Natural killer cell (primary cell): Measurements from ENCODE around the gene HECTD4. TPM values are rescaled to one million over a fixed set of nuclear protein-coding genes. Genes with fewer than 3 reads are reported as not detected.
A peak's percentile ranks its signal among the peaks of the same experiment; 100 is the strongest.

Source experiments
- ATAC-seq, 3 donors: fragments of 150-1000 bp in 2 of 3; fragments of 200-7000 bp in 1 of 3; cut with Tn5 transposase; 1 replicate in 1 of 3; 2 replicates in 2 of 3; pipeline ENCODE4 v1.10.0; 2021; ENCODE audit warnings: mild to moderate bottlenecking in 2 of 3, moderate library complexity in 2 of 3
- DNase-seq, 2 donors: peaks; one replicate each; pipeline versions ENCODE4 v3.0.0 to v3.0.0-alpha.2; 2013 to 2021; ENCODE audit warnings: mixed read lengths in 1 of 2
- H3K27ac ChIP-seq: one replicate; pipeline ENCODE4 v1.5.1; 2013; ENCODE audit warnings: mild to moderate bottlenecking, low read length
- H3K27me3 ChIP-seq: one replicate; pipeline ENCODE4 v1.6.1; 2013; ENCODE audit warnings: low read length; ENCODE audit not compliant: control insufficient read depth, insufficient read depth
- H3K36me3 ChIP-seq: one replicate; pipeline ENCODE4 v1.6.1; 2013; ENCODE audit warnings: low read length; ENCODE audit not compliant: control insufficient read depth, insufficient read depth
- H3K4me1 ChIP-seq: one replicate; pipeline ENCODE4 v1.6.1; 2013; ENCODE audit warnings: low read length; ENCODE audit not compliant: control insufficient read depth, insufficient read depth
- H3K4me3 ChIP-seq: one replicate; pipeline ENCODE4 v1.5.1; 2013; ENCODE audit warnings: low read length
- H3K9me3 ChIP-seq: one replicate; pipeline ENCODE4 v1.6.1; 2013; ENCODE audit warnings: low read length; ENCODE audit not compliant: control insufficient read depth, insufficient read depth
- H3K27ac Mint-ChIP-seq, 2 donors: one replicate each; pipeline ENCODE4 v1.8.0; 2022; ENCODE audit warnings: mild to moderate bottlenecking in 2 of 2, mixed read lengths in 2 of 2, moderate library complexity in 1 of 2
- H3K27me3 Mint-ChIP-seq, 2 donors: one replicate each; pipeline ENCODE4 v1.8.0; 2022; ENCODE audit warnings: low read depth in 2 of 2, mixed read lengths in 2 of 2
- H3K36me3 Mint-ChIP-seq: one replicate; pipeline ENCODE4 v1.8.0; 2022; ENCODE audit warnings: mixed read lengths
- H3K4me1 Mint-ChIP-seq, 2 donors: one replicate each; pipeline ENCODE4 v1.8.0; 2022; ENCODE audit warnings: mixed read lengths in 2 of 2
- H3K4me3 Mint-ChIP-seq: one replicate; pipeline ENCODE4 v1.8.0; 2022; ENCODE audit warnings: mild to moderate bottlenecking, moderate library complexity, mixed read lengths
- H3K9me3 Mint-ChIP-seq, 2 donors: one replicate each; pipeline ENCODE4 v1.8.0; 2022; ENCODE audit warnings: mixed read lengths in 2 of 2
- WGBS: methylation state at CpG from one replicate; pipeline ENCODE4 v1.1.7; 2013; ENCODE audit warnings: missing lambda C conversion rate; ENCODE audit not compliant: insufficient coverage; 5-methylcytosine and 5-hydroxymethylcytosine counted together
- intact Hi-C: fragments of 100-400 bp; cut with micrococcal nuclease; formaldehyde crosslinking; loops from one replicate; pipeline ENCODE4 v1.14.2; 2022
- total RNA-seq, 4 donors: library from RNA; stranded (reverse); fragments of 120-200 nt in 1 of 4; gene quantifications; one replicate each; pipeline versions ENCODE4 v1.2.3 to v1.2.4, GENCODE V29; 2013 to 2022
- TF ChIP-seq, protein P1 (sequence below): fragments of 200-600 bp; IDR thresholded peaks from one replicate; pipeline ENCODE4 v1.8.0; 2022; ENCODE audit warnings: antibody characterized with exemption

Gene HECTD4
- total RNA-seq, 3 donors from 2014 or later (not counting 1 experiment from before 2014, with no cell fraction given), result 66.9 to 82.6 (median 79.2) TPM

DNA sequence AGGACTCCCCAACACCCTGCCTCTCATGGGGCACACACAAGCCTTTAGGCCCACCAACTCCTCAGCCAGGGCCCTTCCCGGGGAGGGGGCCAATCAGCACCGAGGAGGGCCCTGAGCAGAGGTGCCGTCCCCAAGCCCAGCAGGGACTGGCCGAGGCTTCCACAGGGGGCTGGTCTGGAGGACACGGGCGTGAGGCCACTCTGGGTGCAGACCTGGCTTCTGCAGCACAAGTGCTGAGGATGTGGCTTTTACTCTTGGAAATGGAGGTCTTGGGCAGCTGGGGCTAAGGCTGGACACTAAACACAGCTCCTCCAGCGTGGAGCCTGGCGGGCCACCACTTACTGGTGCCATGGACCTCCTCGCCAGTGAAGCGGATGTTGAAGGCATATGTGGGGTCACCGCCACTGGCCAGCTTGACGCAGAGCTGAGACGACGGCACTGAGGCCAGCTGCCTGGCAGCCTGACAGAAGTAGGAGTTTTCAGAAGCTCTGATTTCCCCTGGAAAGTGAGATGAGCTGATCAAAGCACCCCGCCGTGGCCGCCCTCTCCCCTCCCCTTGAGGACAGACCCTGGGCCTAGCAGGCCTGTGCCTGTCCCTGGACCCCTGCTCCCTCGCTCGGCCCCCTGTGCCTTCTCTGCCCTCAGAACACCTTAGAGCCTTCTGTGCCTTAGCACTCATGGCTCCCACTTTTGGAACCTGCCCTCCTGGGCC is 212.9 kb downstream of the HECTD4 start:
- Mint-ChIP-seq H3K9me3 (no peaks in the 10 kb centered on the region), H3K36me3 (no peaks in the 10 kb centered on the region)

DNA sequence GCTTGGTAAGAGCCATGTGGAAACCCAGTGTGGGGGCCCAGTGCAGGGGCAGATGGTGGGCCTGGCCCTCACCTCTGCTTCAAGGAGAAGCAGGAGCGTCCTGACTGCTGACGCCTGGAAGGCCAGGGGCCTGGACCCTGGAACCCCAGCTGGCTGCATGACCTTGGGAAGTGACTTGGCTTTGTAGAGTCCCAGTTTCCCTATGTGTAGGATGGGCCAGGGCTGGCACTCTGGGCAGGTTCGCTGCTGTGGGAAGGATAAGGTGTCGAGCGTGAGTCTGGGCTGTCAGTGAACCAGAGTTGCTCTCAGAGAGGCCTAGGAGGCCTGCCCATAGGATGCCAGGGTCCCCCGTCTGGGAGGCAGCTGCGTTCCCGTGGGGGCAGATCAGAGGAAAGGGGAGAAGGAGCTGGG is 213.7 kb downstream of the HECTD4 start:
- Mint-ChIP-seq H3K4me1 (peaks cover 6 to 8% of the 10 kb centered on the region in 2 donors), H3K27ac (no peak overlapping the region), H3K36me3 (no peaks in the 10 kb centered on the region), H3K27me3 (no peaks in the 10 kb centered on the region), H3K9me3 (no peaks in the 10 kb centered on the region), H3K4me3 (no peak overlapping the region)
- no peaks in the 10 kb centered on the region for H3K9me3 ChIP-seq
- H3K27ac ChIP-seq, result no peak overlapping the region
- no peaks in the 10 kb centered on the region for H3K4me1 ChIP-seq
- WGBS, result 97% methylated on average over 8 of the region's 8 CpGs
- H3K4me3 ChIP-seq, result no peak overlapping the region
- peaks cover 17% of the 10 kb centered on the region for H3K36me3 ChIP-seq
- intact Hi-C loops, result no loop called here
- ATAC-seq (no peak), DNase-seq (no peak)
- H3K27me3 ChIP-seq, result no peaks in the 10 kb centered on the region
- TF ChIP-seq, protein P1, sequence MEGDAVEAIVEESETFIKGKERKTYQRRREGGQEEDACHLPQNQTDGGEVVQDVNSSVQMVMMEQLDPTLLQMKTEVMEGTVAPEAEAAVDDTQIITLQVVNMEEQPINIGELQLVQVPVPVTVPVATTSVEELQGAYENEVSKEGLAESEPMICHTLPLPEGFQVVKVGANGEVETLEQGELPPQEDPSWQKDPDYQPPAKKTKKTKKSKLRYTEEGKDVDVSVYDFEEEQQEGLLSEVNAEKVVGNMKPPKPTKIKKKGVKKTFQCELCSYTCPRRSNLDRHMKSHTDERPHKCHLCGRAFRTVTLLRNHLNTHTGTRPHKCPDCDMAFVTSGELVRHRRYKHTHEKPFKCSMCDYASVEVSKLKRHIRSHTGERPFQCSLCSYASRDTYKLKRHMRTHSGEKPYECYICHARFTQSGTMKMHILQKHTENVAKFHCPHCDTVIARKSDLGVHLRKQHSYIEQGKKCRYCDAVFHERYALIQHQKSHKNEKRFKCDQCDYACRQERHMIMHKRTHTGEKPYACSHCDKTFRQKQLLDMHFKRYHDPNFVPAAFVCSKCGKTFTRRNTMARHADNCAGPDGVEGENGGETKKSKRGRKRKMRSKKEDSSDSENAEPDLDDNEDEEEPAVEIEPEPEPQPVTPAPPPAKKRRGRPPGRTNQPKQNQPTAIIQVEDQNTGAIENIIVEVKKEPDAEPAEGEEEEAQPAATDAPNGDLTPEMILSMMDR, result no peak

More for the DNA sequence above, 212.9 kb downstream of the HECTD4 start:
- intact Hi-C loops, result no loop called here
- no peak overlapping the region for H3K27ac ChIP-seq
- TF ChIP-seq, protein P1, result no peak
- Mint-ChIP-seq H3K4me1 (peaks cover 6 to 8% of the 10 kb centered on the region in 2 donors), H3K27me3 (no peaks in the 10 kb centered on the region), H3K27ac (peak overlapping the region in 1 of 2 donors; percentile 46), H3K4me3 (no peak overlapping the region)
- WGBS, result 94% methylated on average over 19 of the region's 19 CpGs
- ATAC-seq (no peak), DNase-seq (no peak)
- no peak overlapping the region for H3K4me3 ChIP-seq
- no peaks in the 10 kb centered on the region for H3K9me3 ChIP-seq
- no peaks in the 10 kb centered on the region for H3K27me3 ChIP-seq
- no peaks in the 10 kb centered on the region for H3K4me1 ChIP-seq
- peaks cover 17% of the 10 kb centered on the region for H3K36me3 ChIP-seq

DNA sequence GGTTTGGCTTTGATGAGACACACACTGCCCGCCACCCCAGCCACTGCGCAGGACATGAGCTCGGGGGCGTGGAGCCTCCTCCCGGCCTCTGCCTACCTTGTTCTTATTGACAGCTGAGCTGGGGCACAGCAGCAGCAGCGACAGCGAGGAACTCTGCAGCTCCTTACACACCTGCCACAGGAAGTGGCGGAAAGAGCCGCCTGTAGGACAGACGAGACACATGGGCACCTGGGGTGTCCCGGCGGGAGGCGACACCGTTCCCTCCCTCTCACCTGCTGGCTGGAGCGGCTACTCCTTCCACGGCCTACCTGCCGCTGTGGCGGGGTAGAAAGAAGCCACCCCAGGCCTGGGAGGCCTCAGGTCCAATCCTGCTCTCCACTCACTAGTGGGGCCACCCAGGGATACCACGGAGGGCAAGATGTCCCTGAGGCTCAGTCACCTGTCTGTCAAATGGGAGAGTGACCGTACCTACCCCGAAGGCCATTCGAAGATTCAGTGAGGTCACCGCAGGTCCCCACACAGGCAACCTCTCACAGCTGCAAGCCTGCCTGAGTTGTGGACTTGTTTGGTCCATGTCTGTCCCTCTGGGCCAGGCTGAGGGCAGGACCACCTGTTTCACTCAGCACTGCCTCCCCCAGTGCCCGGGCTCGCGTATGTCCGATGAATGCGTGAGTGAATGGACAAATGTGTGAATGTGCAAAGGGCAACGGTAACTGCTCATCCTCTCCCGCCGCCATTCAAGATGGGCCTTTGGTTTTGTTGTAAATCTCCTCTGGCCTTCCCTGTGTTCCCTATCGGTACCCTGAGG is 214.3 kb downstream of the HECTD4 start:
- H3K4me1 ChIP-seq, result no peaks in the 10 kb centered on the region
- no peak for DNase-seq
- intact Hi-C loops, result no loop called here
- no peaks in the 10 kb centered on the region for H3K36me3 Mint-ChIP-seq
- H3K27me3 ChIP-seq, result no peaks in the 10 kb centered on the region
- no peaks in the 10 kb centered on the region for H3K27me3 Mint-ChIP-seq
- H3K27ac Mint-ChIP-seq, result no peak overlapping the region
- no peaks in the 10 kb centered on the region for H3K9me3 Mint-ChIP-seq
- no peaks in the 10 kb centered on the region for H3K9me3 ChIP-seq
- 94% methylated on average over 32 of the region's 32 CpGs for WGBS
- H3K4me1 Mint-ChIP-seq, result peaks cover 6 to 8% of the 10 kb centered on the region in 2 donors
- H3K27ac ChIP-seq, result no peak overlapping the region
- TF ChIP-seq, protein P1, result no peak
- H3K4me3 ChIP-seq, result no peak overlapping the region
- ATAC-seq, result no peak
- H3K4me3 Mint-ChIP-seq, result no peak overlapping the region
- H3K36me3 ChIP-seq, result peaks cover 21% of the 10 kb centered on the region
